NCI-H2171 treated with DMSO at 0.1 percent for 48 hours (cell line): ENCODE data around the gene RBM17.
"Not testable (repeated sequence)": the region's sequence is repeated elsewhere in the genome, so short reads cannot be mapped to it uniquely, and the experiment has no call there.

Experiments used
- DNase-seq: peaks from one replicate; lab custom pipeline; 2025; lab: John Stamatoyannopoulos, UW

RBM17 gene

DNA sequence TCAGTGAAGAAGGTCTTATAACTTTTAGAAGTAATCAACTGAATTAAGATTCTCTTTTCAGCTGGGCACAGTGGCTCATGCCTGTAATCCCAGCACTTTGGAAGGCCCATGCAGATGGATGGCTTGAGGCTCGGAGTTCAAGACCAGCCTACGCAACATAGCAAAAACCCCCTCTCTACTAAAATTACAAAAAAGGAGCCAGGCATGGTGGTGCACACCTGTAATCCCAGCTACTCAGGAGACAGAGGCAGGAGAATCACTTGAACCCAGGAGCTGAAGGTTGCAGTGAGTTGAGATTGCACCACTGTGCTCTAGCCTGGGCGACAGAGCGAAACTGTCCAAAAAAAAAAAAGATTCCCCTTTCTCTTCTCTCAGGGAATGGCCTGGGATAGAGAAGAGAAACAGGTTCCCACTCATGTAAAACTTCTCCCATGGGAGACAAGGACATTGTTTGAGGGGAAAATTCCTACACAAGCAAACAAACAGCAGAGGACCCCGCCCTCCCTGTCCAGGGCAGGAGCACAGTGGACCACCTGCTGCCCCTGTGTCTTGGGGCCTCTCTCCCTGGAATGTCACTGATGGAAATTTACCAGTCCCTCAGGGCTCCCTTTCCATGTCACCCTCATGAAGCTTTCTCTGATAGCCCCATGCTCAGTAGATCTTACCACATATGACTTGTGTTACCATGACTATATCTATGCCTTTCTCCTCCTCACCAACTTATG lies 32.3 kb upstream of the RBM17 start:
- no peak for DNase-seq

DNA sequence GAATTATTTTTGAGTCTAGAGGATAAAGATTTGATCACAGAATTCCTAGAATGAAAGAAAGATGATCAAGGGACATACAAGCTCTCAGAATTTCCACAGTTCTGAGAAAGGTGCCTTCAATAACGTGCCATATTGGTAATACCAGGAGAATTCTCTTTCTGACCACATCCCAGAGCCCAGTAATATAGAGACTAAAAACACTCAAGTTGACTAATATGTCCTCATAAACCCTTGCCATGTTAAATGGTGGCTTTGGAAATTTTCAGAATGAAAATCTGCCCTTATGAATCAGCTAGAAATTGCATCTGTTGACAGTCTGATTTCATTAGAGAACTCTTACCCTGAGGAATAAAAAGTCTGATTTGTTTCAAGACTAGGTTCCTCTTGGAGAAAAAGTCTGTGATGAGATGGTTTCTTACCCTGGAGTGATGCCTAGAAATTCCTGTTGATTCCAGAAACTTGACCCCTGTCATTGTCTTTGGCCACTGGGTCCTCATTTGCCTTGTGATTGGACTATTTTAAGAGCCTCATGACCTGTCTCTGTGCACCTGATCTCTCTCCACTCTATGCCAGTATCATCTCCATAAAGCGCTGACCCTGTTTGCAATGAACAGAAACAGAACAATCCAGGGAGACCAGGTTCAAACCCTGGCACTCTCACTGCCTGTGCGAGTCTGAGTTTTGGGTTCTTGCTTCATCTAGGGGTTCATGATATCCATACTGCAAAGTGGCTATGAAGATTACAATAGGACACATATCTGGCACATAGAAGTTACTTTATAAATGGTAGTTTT lies 30.0 kb upstream of the RBM17 start:
- no peak for DNase-seq

DNA sequence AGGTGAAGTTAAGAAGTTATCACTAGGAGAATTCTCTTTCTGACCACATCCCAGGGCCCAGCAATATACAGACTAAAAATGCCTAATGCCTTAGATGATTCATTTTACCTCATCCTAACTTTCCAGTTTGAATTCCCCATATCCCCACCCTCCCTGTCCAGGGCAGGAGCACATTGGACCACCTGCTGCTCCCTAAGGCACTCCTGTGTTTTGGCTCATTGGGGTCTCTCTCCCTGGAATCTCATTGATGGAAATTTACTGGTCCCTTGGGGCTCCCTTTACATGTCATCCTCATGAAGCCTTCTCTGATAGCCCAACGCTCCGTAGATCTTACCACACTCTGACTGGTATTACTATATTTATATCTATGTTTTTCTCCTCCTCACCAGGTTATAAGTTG lies 29.3 kb upstream of the RBM17 start:
- no peak for DNase-seq

DNA sequence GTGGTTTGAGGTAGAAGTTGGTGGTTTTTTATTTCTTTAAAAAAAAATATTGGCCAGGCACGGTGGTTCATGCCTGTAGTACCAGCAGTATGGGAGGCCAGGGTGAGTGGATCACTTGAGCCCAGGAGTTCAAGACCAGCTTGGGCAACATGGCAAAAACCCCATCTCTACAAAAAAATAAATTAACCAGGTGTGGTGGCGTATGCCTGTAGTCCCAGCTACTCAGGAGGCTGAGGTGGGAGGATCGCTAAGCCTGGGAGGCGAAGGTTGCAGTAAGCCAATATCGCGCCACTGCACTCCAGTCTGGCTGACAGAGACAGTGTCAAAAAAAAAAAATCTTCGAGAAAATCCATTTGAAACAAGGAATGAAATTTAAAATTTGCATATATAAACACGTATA lies 27.8 kb upstream of the RBM17 start:
- no peak for DNase-seq

DNA sequence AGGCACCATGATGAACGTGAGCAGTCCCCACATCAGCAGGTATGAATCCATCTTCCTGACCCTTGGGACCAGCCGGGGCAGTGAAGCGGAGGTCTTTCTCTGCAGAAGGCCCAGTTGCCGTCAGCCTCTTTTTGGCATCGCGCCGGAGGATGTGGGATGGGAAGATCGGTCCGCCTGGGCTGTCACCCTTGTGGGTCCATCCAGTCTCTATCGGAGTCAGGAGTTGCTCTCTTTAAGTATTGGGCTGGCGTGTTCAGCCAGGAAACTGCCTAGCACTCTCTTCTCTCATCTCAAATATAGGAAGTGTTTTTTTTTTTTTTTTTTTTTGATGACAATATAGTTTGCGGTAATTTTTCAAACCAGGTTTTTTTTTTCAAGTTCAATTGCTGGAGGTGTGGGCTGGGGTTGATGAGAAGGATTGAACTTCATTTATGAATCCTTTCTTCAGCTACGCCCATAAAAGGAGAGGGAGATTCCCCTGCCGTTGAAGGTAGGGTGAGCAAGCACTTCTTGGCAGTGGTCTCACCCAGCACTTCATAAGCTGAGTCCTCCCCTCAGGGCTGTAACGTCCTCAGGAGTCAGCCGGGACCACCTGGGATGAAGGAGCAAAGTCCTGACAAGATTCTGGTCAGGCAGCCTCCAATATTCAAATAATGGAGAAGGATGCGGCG lies 26.6 kb upstream of the RBM17 start, which contains the start of gene IL2RA:
IL2RA (minus strand) TSS at position 267 of the 671 bp plus-strand sequence; CDS start at position 51, 216 bp downstream.
- DNase-seq = no peak

DNA sequence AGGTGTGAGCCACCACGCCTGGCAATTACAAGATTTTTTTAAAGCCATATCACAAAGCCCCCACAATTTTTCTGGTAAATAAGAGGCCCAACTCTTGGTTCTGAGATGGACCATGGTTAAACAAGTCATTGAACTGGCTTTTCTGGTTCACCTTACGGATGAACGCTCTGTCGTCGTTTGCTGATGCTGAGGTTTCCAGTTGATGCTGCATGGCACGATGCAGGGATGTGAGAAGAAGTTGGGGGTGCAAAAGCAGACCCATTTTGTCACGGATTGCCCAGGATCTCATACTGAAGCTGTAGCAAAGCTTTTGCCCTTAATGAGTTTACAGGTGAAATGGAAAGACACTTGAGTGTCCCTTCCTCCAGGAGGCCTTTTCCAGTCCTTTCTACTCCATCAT lies 24.7 kb upstream of the RBM17 start:
- DNase-seq = no peak

DNA sequence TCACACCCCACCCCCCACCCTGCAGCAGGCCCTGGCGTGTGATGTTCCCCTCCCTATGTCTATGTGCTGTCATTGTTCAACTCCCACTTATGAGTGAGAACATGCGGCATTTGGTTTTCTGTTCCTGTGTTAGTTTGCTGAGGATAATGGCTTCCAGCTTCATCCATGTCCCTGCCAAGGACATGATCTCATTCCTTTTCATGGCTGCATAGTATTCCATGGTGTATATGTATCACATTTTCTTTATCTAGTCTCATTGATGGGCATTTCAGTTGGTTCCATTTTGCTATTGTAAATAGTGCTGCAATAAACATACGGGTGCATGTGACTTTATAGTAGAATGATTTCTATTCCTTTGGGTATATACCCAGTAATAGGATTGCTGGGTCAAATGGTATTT lies 24.1 kb upstream of the RBM17 start:
- not testable (repeated sequence) for DNase-seq

DNA sequence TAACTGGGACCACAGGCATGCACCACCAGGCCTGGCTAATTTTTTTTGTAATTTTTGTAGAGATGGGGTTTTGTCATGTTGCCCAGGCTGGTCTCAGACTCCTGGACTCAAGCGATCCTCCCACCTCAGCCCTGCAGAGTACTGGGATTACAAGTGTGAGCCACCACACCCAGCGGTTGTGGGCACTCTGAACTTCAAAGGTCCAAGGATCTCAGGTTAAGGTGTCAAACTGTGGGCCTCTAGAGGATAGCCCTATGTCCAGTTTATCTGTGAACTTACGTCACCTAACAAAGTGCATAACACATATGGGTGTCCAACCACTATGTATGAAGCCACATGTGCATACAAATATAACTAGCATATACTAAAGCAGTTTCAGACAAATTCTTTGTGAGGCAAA lies 23.4 kb upstream of the RBM17 start:
- no peak for DNase-seq

DNA sequence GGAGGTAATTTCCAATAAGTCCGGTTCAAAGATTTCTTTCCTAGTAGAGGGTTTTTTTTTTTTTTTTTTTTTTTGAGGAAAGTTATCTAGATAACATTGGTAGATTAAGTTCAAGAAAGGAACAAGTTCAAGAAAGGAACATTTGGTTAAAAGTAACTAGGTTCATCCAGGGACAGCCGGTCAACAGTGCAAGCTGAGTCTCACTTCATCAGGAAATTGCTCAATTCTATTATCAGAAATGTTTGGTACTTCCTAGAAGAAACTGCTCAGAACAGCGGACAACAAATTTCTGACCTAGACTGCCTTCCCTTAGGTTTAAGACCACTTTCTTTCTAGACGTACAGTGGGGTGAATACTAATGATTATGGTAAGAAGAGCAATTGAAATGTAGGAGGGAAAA lies 23.0 kb upstream of the RBM17 start:
- no peak for DNase-seq

DNA sequence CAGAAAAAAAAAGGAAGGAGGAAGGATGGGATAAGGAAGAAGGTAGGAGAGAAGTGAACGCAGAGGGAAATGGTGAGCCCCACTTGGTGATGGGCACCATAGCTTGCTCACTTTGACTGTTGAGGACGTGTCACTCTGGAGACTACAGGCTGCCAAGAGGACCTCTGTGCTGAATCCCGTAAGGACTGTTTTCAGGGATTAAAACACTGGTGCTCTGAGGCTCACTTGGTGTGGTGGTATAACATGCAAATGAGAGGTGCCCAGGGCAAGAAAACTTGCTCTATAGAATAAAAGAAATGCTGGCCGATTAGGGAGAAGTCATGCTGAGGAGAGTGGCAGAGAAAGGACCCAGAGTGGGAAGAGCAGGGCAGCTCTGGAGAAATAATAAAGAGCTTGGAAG lies 21.4 kb upstream of the RBM17 start:
- DNase-seq = no peak

DNA sequence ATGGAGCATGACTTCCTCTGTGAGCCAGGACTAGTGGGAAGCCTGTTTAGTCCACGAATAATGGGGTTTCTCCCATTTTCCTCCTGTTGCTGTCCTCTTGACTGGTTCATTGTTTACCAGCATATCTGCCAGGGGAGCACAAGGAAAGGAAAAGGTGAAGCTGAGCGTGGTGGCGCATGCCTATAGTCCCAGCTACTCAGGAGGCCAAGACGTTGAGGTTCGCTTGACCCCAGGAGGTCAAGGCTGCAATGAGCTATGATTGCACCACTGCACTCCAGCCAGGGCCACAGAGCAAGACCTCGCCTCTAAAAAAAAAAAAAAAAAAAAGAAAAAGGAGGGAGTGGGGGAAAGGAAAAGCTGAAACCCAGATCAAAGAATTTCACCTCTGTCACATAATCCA lies 20.8 kb upstream of the RBM17 start:
- no peak for DNase-seq

DNA sequence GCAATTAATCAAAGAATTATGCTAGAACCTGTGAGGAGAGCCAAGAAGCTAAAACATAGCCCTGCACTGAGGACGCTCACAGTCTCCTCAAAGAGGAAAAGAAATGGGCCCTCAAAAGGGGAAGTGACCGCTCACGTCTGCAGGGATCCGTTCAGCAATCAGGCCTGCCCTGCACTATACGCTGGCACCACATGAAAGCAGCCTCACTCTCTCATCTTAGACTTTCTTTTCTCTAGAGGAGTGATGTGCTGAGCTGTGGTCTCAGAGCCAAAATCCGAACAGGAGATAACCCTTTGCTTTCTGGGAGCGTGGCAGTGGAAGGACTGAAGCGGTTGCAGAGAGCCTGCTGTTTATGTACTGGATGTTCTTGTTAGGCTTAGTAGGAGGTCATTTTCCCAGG lies 20.4 kb upstream of the RBM17 start:
- no peak for DNase-seq

DNA sequence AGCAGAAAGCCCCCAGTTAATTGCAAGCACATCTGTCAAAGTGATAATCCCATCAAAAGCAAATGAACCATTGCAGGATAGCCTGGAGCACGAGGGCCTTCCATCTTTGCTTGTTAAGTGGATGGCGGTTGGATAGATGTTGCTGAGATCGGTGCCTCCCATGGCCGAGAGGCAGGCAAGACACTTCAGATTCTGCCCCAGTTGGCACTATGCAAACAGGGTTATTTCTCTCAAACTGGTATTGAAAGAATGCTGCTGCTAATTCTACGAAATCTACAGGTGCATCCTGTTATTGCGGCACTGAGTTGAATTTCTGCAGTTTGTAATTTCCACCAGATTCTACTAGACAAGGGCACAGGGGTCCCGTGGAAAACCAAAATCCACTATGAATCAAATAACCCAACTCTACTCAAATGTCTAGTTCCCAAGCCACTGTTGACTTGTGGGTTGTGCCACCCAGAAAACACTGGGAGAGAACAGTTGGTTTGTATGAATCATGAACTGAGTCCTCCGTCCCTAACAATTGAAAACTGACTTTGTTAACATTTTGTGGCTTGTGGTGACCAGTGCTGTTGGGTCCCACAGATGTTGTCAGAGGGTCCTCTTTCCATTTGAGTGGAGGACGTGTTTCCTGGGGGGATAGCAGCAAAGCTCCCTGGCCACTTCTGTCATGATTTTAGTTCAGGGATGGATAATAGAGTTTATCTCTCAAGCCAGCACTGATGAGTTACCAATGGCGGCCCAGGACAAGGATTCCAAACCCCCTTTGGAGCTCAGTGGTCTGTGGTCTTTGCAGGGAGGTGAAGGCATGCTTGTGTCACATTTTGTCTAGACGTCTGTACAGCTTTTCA lies 19.5 kb upstream of the RBM17 start:
- DNase-seq = no peak

DNA sequence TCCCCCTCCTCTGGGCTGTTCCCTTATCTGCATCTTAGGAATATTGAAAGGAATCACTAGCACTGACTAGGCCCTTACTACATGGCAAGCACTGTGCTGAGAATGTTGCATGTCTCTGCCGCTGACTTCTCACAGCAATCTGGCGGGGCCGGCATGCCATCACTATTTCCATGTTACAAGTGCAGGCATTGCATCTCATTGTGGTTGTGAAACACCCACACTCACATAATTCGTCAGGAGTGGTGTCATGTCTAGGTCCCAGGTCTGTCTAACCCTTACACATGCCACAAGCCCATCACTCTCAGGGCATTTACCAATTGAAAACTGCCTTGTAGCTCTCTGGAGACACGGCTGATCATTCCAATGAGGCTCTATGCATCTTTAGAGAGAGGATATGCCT lies 18.2 kb upstream of the RBM17 start:
- DNase-seq = no peak

DNA sequence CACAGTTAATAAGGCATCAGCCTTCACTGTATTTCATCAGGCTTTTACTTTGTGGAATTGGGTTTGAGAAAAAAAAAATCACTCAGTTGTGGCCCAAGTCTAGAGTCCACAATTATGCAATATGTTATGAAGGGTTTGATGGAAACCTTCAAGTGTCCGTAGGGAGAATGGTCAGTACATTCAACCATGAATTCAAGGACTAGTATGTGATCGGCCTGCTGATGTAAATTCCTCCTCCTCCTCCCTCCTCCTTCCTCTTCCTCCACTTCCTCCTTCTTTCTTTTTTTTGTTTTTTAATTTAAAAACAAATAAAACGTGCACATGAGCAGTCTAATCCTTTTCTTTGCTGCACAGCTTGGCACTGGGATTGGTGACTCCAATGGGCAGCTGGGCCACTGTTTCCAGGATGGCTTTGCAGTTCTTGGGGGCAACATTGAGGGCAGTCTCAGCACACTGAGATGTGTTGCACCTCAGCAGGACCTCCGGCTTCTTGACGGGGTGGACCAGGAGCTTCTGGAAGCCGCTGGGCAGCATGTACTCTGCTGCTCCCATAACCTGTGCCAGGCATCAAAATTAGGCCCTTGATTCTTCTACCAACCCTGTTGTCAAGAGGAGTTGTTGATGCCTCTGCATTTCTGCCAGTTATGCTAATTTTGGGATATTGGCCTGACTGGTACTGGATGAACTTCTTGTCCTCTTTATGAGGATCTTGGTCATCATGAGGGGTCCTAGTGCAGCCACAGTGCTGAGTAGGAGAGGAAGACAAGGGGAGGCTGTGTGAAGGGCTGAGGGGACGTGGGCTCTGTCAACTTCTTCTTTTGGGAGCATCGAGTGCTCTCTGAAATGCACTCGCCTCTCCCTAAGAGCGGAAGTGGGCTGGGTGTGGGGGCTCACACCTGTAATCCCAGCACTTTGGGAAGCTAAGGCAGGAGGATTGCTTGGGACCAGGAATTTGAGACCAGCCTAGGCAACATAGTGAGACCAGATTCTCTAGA lies 17.4 kb upstream of the RBM17 start:
- no peak for DNase-seq

DNA sequence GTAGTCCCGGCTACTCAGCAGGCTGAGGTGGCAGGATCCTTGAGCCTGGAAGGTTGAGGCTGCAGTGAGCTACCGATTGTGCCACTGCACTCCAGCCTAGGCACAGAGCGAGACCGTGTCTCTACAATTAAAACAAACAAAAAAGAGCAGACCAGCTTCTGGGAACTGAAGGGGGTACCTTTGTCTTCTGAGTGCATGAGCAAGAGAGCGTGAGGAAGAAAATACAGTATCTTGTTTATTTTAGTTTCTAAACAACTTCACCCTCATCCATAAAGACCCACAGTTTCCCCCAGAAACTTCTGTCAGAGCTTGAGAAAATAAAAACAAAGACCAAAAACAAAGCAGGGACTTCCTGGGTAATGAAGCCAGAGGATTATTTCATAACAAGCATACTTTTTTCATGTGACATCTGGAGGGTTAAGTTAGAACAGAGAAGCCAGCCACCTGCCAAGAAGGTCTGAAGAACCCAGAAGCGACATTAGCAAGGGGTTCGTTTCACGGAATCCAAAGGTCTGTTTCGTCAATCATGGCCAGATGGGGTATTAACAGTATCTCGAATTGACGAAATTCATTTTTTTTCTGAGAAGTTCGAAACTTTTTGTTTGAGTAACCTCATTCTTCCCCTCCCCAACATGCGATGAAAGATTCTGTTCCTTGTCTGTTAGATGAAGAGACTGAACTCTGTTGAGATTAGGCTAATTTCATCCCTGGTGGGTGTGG lies 16.5 kb upstream of the RBM17 start:
- DNase-seq = peak; percentile 26

DNA sequence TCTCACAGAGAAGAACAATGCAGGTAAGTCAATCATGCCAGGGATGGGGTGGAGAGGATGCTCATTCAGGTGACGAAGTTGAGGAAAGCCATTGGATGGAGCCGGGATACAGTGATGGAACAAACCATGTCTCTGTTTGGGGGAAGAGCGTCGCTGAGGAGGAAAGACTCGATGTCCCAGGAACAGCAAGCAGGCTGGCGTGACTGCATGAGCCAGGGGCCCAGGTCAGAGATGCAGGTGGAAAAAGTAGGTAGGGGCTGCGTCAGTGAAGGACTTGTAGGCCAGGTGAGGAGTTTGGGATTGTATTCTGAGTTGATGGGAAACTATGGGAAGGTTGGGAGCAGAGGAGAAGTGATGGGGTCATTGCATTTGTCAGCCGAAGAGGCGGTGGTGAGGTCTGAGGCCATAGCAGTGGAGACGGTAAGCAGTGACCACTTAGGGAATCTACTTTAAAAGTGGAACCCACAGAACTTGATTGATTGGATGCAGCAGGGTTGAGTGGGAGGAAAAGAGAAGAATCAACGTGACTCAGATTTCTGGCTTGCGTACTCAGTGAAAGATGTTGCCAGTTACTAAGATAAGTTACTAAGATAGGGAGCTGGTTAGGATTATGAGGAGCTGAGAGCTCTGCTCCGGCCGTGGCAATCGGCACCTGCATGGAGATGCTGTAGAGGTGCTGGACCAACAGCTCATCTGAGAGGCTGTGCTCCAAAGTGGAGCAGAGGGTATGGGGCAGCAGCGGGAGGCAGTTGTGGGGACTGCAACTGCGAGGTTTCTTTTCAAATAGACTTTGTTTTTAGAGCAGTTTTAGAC lies 14.1 kb upstream of the RBM17 start:
- DNase-seq = no peak

DNA sequence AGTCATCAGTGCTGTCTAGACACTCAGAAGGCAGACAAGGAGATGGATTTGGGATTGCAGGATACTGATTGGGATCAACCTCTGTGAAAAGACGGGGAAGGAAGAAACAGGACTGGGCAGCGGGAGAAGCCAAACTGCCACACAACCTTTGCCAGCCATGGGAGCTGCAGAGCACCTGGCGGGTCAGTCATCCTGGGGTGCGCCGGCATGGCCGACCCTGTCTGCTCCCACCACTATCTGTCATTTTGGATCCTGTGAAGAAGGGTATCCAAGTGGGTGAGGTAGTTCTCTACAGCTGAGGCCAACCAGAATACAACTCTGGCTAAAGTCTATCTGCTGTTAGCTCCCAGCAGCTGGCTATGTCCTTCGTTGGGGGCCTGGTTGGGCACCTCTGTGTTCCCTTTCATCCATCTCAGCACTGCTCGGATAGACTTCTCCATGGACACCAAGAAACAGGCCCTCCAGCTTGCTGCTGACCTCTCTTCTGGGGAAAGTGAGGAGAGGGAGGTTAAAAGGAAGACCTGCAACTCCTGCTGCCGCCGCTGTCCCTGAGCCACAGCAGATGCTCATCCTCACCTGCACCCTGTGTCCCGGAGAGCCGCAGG lies 11.7 kb upstream of the RBM17 start:
- DNase-seq = no peak

DNA sequence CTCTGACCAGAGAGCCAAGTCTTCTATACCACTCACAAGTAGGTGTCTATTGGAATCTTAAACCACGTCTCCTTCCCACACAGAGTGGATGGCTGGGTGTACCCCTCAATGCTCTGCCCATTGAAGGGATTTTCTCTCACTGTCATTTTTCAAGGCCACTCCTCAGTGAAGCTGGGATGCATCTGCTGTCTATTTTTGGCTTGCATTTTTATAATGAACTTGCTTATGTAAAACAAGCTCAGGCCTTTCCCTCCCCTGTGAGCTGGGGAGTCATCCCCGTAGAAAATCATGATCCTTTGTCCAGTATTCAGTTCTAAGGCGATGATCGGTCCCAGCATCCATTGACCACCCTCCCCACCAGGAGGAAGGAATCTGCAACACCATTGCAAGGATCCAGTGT lies 9.8 kb upstream of the RBM17 start:
- no peak for DNase-seq
